SH-SY5Y (cell line): ENCODE results near the gene SOX6.

Experiments used
- GATA2 ChIP-seq: IDR thresholded peaks from 2 replicates; pipeline ENCODE4 v1.6.1; 2011; ENCODE audit warnings: mild to moderate bottlenecking, low read depth, low read length
- GATA3 ChIP-seq: IDR thresholded peaks from 2 replicates; pipeline ENCODE4 v1.6.1; 2011; ENCODE audit warnings: low read depth, mild to moderate bottlenecking, low read length, moderate library complexity

DNA sequence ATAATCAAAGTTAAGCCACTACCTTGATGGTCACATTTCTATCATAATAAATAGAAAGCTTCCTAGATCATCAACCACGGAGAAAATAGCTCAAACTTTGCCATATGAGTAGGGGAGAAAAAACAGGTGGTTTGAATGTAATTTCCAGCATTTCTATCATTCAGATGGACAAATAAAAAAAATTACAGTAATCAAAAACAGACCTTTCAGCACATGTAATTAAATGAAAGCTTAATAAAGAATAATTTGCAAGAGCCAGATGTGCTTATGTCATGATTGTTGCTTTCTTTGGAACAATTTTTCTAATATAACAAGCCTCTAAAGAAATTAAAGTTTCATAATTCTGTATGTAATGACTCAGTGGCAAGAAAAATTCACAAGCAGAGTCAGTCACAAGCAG is 297.0 kb downstream of the SOX6 start:
- TF ChIP-seq GATA2, result no peak
- no peak for TF ChIP-seq GATA3
